HG03066 (cell line): ENCODE data around the gene GRAMD1A.
"Not testable (repeated sequence)": the region's sequence is repeated elsewhere in the genome, so short reads cannot be mapped to it uniquely, and the experiment has no call there.

Experiments used
- ATAC-seq: cut with Tn5 transposase; IDR thresholded peaks from one replicate; pipeline ENCODE4 v1.9.1; 2021; ENCODE audit warnings: low read depth; ENCODE audit not compliant: unreplicated experiment

GRAMD1A gene

DNA sequence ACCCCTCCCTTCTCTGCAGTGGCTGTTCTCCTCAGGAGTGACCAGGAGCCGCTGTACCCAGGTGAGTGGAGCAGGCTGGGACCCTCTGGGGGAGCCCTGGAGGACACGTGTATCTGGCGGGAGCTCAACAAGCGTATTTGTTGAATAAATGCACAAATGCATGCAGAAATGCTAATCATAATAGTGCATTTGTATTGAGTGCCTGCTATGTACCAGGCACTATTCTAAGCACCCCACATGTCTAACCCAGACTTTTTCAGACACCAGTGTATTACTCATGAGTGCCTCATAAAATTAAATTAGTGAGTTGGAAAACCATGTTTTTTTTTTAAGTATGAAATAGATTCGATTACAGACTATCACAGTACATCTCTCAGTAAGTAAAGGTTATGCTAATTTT is 49.3 kb downstream of the GRAMD1A start:
- no peak for ATAC-seq

DNA sequence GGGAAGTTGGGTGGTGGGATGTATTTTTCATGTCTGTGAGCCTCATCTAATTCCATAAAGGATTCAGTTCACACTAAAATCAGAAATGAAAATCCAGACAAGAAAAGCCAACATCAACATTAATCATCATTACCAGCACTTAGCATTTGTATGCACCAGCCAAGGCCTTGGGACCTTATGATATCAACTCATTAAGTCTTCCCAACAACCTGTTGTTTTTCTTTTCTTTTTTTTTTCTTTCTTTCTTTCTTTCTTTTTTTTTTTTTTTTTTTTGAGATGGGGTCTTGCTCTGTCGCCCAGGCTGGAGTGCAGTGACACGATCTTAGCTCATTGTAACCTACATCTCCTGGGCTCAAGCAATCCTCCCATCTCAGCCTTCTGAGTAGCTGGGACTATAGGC is 50.5 kb downstream of the GRAMD1A start:
- not testable (repeated sequence) for ATAC-seq

DNA sequence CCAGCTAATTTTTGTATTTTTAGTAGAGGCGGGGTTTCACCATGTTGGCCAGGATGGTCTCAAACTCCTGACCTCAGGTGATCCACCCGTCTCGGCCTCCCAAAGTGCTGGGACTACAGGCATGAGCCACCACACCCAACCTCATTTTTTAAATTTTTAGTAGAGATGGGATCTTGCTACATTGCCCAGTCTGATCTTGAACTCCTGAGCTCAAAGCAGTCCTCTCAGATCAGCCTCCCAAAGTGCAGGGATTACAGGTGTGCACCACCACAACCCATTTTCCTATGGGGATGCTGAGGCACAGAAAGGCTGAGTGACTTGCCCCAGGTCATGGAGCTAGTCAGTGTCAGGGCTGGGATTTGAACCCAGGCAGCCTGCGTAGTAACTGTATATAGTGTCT is 51.1 kb downstream of the GRAMD1A start:
- not testable (repeated sequence) for ATAC-seq

DNA sequence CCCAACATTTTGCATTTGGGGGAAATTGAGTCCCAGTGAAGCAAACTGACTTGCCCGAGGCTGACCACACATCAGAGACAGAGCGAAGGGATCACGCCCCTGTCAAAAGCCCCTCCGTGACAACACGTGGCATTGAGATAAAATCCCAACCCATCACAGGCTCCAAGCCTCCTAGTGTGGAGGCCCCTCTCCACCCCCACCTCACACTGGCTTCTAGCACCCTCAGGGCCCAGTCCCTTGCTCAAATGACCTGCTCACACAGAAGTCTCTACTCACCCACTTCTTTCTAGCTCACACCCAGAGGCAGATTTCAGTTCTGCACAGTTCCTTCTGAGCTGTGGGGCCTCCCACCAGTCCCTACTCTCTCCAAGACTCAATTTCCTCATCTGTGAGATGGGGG is 51.7 kb downstream of the GRAMD1A start:
- ATAC-seq = no peak

DNA sequence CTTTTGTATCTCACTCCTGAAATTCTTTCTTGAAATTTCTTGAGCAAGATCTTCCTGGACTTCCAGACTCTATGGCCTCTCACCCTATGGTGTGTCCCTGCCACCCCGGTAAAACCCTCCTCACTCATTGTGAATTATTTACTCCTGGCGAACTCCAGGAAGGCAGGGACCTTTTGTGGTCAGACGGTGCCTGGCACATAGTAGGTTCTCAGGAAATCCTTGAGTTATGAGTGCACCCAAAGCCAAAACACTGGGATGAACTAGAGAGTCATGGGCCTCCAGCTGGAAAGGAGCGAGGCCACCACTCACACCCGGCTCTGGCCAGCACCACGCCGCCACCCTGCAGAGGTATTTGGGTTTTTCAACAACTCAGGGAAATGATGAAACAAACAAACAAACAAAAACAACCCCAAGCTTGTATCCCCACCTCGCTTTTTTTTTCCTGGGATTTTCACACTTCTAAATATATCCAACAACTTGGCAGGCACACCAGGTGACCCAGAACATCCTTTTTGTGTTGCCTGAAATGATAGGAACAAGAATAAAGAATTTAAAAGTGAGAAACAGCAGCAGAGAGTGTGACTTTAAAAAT is 52.6 kb downstream of the GRAMD1A start:
- ATAC-seq = no peak

DNA sequence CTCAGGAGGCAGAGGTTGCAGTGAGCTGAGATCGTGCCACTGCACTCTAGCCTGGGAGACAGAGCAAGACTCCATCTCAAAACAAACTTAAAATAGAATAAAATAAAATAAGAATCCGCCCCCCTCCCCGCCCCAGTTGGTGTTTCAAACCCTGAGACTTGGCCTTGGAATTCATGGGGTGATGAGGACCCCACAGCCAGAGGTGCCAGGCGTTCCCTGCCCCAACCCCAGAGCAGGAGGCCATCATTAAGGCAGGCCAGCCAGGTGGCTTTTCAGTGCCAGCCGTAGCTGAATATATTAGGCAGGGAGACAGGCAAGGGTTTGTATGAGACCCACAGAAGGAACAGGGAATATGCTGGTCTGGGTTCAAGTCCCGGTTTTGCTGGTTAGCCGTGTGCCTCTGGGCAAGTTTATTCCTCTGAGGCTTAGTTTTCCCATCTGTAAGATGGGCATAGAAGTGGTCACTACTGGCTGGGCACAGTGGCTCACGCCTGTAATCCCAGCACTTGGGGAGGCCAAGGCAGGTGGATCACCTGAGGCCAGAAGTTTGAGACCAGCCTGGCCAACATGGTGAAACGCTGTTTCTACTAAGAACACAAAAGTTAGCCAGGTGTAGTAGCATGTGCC is 53.7 kb downstream of the GRAMD1A start:
- ATAC-seq = no peak

DNA sequence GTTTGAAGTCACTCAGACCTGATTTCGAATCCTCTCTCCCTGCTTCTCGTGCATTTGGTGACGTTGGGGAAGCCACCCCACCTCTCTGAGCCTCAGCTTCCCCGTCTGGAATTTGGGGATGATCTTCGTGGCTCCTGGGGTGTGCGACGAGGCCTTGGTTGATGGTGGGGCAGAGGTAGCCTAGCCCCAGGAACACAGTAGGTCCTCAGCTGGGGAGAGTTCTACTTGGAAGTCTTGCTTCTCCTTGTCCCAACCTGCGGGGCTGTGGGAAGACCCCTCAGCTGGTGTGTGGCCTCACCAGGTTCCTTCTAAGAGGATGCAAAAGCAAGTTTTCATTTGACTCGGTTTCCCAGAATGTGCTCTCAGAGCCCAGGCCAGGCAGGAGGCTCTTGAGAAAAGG is 54.5 kb downstream of the GRAMD1A start:
- ATAC-seq = no peak

DNA sequence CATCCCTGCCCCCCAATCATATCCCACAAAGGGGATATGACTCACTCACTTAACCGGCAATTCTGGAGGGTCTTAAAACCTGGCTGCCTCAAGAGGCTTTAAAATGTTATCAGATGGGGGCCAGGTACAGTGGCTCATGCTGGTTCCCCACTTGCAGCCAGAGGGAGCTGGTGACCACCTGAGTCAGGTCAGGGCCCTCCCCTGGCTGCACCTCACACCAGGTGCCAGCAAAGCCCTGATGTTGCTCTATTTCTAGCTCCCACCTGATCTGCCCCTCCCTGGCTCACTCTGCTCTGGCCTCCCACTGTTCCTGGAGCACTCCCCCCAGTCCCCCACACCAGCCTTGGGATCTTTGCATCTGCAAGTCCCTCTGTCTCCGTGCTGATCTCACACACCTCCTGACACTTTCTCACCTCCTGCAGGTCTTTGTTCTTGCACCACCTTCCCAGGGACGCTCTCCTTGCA is 55.6 kb downstream of the GRAMD1A start:
- ATAC-seq = no peak

DNA sequence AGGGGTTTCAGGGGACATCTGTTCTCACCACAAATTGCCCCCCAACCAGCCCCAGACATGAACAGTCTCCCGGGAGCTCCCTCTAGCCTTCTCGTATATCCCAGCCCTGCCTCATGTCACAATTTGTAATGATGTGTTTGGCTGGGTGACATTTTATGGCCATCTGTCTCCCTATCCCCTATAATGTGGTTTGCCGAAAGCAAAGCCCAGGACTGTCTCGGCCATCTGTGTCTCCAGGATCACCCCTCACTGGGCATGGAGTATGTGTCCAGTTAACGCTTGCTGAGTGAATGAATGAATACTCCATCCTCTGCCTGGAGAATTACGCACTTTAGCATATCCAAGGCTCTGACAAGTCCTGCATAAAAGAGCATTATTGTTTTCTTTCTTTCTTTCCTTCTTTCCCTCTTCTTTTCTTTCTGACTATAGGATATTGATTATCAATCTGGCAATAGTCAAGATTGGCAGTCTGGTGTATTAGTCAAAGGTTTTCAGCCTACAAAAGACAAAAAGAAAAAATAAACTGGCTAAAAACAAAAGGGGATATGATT is 56.5 kb downstream of the GRAMD1A start:
- ATAC-seq = no peak

DNA sequence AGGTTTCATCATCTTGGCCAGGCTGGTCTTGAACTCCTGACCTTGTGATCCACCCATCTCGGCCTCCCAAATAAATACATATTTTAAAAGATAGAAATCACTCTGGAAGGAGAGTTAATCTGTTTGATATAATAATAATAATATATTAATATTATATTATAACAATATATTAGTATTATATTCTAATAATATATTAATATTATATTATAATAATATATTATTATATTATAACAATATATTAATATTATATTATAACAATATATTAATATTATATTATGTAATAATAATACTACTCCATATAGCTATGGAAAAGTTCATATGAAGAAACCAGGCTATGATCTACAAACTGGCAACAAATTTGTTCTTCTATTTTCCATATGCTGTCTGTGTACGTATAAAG is 58.2 kb downstream of the GRAMD1A start:
- ATAC-seq = no peak

DNA sequence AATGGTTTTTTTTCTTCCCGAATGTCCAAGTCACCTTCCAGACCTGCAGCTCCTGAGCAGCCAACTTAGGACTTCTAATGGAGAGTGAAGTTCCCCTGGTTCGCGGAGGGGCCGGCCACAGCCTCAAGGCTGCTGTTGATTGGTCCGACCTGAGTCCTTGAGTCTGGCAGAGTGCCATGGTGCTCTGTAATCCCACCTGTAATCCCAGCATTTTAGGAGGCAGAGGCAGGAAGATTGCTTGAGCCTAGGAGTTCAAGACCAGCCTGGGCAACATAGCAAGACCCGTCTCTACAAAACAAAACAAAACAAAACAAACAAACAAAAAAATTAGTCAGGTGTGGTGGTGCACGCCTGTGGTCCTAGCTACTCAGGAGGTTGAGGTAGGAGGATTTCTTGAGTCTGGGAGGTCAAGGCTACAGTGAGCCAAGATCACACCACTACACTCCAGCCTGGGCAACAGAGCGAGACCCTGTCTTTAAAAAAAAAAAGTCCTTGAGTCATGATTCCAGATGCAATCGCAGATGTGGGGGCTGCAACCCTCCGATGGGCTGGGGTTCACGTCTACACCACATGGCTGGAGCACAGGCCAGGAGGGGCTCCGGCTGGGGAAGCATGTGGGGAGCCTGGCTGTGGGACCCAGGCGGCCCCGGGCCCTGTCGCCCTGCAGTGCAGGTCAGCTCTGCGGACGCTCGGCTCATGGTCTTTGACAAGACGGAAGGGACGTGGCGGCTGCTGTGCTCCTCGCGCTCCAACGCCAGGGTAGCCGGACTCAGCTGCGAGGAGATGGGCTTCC is 59.1 kb downstream of the GRAMD1A start:
- no peak for ATAC-seq

DNA sequence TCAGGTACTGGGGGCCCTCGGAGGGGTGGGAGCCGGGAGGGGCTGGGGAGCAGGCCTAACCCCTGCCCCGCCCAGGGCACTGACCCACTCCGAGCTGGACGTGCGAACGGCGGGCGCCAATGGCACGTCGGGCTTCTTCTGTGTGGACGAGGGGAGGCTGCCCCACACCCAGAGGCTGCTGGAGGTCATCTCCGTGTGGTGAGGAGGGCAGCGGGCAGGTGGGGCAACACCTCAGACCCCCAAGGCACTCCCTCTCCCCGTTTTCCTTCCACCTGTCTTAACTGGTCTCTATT is 59.6 kb downstream of the GRAMD1A start:
- no peak for ATAC-seq

DNA sequence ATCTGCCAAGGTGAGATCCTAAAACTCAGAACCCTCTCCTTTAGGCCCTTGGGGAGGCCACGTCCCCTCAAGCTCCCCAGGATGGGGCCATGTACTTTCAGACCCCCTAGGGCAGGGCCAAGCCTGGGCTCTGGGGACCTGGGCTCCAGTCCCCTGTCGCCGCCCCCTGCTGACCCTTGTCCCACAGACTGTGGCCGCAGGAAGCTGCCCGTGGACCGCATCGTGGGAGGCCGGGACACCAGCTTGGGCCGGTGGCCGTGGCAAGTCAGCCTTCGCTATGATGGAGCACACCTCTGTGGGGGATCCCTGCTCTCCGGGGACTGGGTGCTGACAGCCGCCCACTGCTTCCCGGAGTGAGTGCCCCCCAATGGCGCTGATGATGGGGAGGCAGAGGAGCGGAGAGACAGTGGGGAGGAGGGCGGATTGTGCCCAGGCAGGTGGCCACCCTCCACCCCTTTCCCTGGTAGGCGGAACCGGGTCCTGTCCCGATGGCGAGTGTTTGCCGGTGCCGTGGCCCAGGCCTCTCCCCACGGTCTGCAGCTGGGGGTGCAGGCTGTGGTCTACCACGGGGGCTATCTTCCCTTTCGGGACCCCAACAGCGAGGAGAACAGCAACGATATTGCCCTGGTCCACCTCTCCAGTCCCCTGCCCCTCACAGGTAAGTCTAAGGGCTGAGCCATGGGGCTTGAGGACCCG is 60.2 kb downstream of the GRAMD1A start:
- no peak for ATAC-seq

DNA sequence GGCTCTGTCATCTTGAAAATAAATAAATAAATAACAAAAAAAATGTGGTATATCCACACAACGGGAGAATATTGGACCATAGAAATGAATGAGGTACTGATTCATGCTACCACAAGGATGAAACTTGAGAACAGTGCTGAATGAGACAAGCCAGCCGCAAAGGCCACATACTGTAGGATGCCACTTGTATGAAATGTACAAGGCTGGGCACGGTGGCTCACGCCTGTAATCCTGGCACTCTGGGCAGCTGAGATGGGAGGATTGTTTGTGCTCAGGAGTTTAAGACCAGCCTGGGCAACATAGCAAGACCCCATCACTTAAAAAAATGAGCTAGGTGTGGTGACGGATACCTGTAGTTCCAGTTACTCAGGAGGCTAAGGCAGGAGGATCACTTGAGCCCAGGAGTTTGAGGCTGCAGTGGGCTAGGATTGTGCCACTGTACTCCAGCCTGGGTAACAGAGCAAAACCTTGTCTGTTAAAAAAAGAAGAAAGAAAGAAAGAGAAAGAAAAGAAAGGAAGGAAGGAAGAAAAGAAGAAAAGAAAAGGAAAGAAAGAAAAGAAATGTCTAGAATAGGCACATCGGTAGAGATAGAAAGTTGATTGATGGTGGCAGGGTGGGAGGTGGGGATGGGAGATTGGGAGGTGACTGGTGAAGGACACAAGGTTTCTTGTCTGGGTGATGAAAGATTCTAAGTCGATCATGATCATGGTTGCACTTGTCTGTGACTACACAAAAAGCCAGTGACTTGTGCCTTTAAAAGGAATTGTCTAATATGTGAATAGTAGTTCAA is 61.7 kb downstream of the GRAMD1A start:
- no peak for ATAC-seq

DNA sequence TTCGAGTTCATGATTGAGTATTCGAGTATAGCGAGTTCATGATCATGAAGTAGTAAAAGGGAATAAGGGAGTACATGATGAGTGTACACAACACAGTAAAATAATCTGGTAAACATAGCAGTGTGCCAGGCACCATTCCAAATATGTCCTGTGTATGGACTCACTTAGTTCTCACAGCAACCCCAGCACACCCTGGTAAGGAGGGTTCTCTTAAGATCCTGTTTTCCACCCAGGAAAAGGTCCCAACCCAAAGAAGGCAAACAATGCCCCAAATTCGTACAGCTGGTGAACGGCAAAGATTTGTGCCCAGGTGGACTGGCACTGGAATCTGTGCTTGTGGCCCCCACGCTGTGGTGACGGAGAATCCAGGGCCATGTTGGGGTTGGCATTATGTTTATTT is 62.8 kb downstream of the GRAMD1A start:
- no peak for ATAC-seq

DNA sequence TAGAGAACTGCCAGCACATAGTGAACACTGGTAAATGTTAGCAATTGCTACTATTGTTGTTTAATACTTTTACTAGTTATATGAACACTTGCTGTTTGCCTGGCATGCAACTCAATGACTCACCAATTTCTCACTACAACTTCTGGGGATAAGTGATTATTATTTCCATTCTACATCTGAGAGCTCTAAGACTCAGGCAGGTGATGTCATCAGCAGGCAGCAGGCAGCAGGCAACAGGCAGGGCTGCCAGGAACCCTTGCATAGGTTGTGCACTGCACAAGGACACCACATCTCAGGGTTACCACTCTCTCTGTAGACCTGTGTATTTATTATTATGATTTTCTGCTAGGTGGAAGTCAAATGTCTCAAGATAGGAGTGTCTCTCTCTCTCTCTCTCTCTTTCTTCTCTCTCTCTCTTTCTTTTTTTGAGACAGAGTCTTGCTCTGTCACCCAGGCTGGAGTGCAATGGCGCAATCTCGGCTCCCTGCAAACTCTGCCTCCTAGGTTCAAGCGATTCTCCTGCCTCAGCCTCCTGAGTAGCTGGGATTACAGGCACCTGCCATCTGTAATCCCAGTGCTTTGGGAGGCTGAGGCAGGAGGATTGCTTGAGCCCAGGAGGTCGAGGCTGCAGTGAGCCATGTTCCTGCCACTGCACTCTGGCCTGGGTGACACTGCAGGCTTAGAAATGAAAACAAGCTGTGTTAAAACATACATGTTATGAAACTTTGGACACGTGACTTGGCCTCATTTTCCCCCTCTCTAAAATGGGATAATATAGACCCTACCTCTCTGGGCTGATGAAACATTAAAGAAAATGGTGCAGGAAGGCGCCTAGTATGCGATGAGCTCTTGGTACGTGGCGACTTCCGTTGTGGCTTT is 64.1 kb downstream of the GRAMD1A start:
- no peak for ATAC-seq

DNA sequence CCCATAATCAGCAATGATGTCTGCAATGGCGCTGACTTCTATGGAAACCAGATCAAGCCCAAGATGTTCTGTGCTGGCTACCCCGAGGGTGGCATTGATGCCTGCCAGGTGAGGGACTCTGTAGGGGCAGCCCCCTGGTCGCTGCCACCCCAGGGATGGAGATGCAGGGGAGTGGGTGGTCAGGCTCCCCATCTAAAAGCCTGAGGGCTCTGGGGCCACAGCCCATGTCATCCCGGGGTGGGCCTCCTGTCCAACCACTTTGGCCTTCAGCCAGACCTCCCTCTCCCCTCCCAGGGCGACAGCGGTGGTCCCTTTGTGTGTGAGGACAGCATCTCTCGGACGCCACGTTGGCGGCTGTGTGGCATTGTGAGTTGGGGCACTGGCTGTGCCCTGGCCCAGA is 65.5 kb downstream of the GRAMD1A start:
- ATAC-seq = no peak

DNA sequence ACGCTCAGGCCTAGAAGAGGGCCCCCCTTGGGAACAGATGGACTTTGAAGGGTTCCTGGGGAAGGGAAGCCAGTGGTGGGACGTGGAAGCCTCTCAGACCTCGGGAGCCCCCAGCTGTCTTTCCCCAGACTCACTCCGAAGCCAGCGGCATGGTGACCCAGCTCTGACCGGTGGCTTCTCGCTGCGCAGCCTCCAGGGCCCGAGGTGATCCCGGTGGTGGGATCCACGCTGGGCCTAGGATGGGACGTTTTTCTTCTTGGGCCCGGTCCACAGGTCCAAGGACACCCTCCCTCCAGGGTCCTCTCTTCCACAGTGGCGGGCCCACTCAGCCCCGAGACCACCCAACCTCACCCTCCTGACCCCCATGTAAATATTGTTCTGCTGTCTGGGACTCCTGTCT is 66.0 kb downstream of the GRAMD1A start:
- no peak for ATAC-seq
